Measurements from ENCODE around the gene GZF1.
A peak's percentile ranks its signal among the peaks of the same experiment; 100 is the strongest.

GZF1 gene

DNA sequence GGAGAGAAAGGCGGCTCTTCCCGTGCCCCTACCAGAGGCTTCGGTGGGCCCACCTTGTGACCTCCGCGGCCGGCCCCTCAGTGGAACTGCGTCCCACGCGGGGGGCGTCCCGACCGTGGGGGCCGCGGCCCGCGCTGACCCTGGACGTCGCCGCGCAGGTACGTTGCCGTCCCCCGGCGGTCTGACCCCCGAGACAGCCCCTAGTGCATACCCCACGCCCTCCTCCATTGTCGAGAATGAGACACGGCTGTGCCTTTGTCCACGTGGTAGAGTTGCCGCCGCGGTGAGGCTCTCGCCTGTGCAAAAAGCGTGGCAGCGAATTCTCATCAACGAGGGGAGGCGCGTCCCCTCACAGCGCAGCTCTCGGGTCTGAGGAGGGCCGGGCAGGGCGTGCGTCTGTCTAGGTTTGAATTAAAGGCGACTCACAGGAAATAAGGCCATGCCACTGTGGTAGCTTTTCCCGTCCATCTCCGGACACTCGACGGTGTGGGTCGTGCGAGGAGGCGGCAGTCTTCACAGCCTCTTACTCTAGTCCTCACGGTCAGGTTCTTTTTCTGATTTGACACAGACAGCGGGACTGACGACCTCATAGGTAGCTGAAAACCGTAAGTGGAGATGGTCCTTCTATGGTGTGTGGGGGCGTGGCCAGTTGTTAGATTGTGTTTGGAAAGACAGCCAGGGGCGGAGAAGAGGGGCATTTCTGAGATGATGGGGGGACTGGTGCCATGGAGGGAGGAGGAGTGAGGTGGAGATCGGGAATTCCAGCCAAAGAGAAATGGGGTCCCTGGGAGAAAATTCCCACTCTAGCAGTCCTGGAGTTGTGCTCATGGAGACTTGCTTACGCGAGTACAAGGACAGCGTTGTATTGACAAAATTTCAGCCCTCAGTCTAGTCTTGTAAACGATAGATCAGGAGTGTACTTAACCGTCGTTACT, 10.8 kb upstream of the GZF1 start:
- Histone ChIP-seq H3K27me3 (ENCODE audit: insufficient read depth, low read depth, severe bottlenecking) (no peaks in the 10 kb centered on the region), H3K9me3 (ENCODE audit: severe bottlenecking) (no peaks in the 10 kb centered on the region), H3K36me3 (peaks cover 39% of the 10 kb centered on the region), H3K27ac (peak overlapping the region; percentile 97), H3K4me3 (ENCODE audit: low read depth, low read length) (peak overlapping the region; percentile 87)
- TF ChIP-seq CTCF (IDR thresholded peaks at IDR 0.05; ENCODE audit: low read depth, low read length): no peak
- DNase-seq: peak; percentile 50

DNA sequence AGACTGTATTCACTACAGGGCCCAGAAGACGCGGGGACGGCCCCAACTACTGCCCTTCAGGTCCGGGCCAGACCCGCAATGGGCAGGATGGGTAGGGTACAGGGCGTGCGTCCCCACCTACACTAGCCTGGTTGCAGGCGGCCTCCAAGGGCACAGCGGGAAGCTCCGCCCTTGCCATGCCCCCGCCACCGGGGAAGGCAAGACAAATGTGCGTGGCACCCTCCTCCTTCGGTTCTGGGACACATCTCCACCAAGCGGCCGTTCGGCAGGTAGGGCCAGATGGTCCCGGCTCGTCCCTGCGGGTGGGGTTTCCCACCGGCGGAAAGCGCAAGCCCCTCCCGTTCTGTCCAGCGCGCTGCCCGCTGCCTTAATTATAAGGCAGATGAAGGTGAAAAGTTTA, 5.8 kb upstream of the GZF1 start:
- peak; percentile 81 for DNase-seq
- Histone ChIP-seq H3K9me3 (ENCODE audit: severe bottlenecking) (no peaks in the 10 kb centered on the region), H3K36me3 (peaks cover 35% of the 10 kb centered on the region), H3K27me3 (ENCODE audit: insufficient read depth, low read depth, severe bottlenecking) (no peaks in the 10 kb centered on the region), H3K27ac (peak overlapping the region; percentile 85), H3K4me3 (ENCODE audit: low read depth, low read length) (peak overlapping the region; percentile 19)
- TF ChIP-seq CTCF (IDR thresholded peaks at IDR 0.05; ENCODE audit: low read depth, low read length): peak; percentile 20; the same call in 1 of the 2 replicates

DNA sequence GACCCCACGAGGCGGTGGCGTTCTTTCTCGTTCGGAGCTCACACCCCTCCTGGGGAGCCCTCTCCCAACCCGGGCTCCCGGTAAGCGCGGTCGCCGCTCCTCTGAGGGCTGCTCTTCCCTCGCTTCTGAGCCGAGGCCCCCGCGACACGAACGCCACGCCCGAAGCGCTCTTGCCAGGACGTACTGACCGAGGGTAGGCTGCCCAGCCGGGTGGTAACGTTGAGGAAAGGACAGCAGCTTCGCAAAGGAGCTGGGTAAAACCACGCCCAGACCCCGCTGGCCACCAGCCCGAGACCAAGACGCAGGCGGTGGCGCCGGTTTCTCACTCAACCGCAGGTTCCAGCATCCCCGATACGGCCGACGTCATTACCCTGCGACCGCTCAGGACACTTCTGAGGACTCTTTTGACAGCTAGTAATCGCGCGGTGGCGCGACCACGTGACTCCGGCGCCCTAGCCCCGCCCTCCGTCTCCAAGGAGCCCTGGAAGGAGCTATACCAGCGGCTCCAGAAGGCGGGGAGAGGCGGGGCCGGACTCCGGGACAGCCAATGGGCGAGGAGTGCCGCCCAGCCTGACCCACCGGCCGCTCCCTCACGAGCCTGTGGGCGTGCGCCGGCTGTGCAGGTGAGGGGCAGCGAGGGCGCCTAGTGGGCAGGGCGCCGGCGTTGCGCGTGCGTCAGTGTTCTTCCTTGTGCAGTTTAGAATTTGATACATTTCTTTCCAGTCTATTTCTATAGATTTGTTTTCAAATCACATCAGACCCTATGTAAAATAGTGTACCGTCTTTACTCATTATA, 4.0 kb upstream of the GZF1 start:
- Histone ChIP-seq H3K4me3 (ENCODE audit: low read depth, low read length) (peak overlapping the region; percentile 70), H3K36me3 (peaks cover 32% of the 10 kb centered on the region), H3K9me3 (ENCODE audit: severe bottlenecking) (no peaks in the 10 kb centered on the region), H3K27me3 (ENCODE audit: insufficient read depth, low read depth, severe bottlenecking) (no peaks in the 10 kb centered on the region), H3K27ac (peak overlapping the region; percentile 85)
- TF ChIP-seq CTCF (IDR thresholded peaks at IDR 0.05; ENCODE audit: low read depth, low read length): no peak
- DNase-seq: peak; percentile 100

- H3K27ac ChIP-seq: peak overlapping the region; percentile 64
- no peak for TF ChIP-seq CTCF (IDR thresholded peaks at IDR 0.05; ENCODE audit: low read depth, low read length)
- H3K36me3 ChIP-seq: peaks cover 26% of the 10 kb centered on the region
- H3K27me3 ChIP-seq (ENCODE audit: insufficient read depth, low read depth, severe bottlenecking): no peaks in the 10 kb centered on the region
- DNase-seq: no peak
- H3K4me3 ChIP-seq (ENCODE audit: low read depth, low read length): peak overlapping the region; percentile 50
- H3K9me3 ChIP-seq (ENCODE audit: severe bottlenecking): no peaks in the 10 kb centered on the region
Measured at GRCh38 chr20:23358563-23358906, 3.4 kb upstream of the GZF1 start.

DNA sequence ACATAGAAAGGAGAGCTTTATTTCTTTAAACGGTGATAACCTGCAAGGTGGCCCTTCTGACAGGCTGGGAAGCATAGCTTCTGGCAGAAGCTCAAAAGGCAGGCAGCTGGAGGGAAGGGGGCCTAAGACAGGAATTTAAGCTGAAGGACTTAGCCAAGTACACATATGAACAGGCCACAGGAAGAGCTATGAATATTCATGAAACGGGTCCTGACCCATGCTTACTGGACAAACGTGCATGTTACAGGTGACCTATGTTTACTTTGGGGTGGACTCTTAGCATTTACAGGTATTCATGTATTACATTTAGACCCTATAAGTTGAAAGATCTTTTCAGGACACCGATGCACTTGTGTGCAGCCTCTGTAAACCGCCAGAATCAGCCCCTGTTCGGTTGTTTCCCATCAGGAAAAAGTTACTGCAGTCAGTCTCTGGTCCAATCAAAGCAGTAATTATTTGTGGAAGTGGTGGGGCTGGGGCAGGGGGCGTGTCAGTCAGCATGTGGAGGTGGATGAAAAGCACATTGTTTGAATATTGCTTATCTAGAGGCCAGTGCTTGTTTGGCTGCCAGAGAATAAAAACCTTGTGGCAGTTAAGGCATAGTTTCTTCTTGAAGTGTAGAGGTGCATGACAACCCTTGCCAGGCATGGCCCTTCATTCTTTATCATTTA, 2.9 kb upstream of the GZF1 start:
- Histone ChIP-seq H3K36me3 (peaks cover 21% of the 10 kb centered on the region), H3K4me3 (ENCODE audit: low read depth, low read length) (peak overlapping the region; percentile 50), H3K9me3 (ENCODE audit: severe bottlenecking) (no peaks in the 10 kb centered on the region), H3K27ac (no peak overlapping the region; the same call in 1 of the 2 replicates), H3K27me3 (ENCODE audit: insufficient read depth, low read depth, severe bottlenecking) (no peaks in the 10 kb centered on the region)
- no peak for DNase-seq
- no peak for TF ChIP-seq CTCF (IDR thresholded peaks at IDR 0.05; ENCODE audit: low read depth, low read length)

All from WERI-Rb-1 (cell line).